ENCODE results near the gene SH3BP4.

DNA sequence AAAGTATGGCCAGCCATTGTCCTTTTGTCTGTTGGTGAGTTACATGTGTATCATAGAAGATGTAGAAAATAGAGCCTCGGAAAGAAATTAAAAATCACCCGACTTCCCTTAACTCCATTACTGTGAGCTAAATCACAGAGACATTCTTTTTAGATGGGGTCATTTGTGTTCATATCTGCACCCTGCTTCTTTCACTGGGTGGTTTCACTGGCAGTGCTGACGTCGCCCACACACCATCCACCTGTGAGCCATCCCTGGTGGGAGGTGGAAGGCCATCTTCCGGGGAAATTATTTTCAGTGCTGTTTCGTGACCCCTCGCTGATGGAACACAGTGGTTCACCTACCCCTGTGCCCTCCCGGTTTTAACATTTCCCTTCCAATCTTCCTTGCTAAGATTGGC is 21.2 kb downstream of the SH3BP4 start:
- TF ChIP-seq CTCF (IDR thresholded peaks at IDR 0.05) (no peak), POLR2A (IDR thresholded peaks at IDR 0.05) (no peak)

Data from Peyer's patch (tissue), 4 donors.